ENCODE results near the gene RNF114.

Gene RNF114

DNA sequence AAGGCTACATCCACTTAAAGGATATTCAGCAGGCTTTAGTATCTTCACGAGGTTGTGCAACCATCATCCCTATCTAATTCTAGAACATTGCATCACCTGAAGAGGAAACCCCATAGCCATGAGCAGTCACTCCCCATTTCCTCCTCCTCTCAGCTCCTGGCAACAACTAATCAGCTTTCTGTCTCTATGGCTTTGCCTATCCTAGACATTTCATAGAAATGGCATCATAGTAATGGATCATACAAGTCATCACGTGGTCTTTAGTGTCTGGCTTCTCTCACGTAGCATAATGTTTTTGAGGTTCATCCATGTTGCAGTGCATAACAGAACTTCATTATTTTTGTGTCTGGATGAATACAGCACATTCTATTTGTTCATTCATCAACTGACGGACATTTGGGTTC lies 67.1 kb downstream of the RNF114 start:
- intact Hi-C loops (cut with micrococcal nuclease): no loop called here
- Mint-ChIP-seq H3K27me3 (no peaks in the 10 kb centered on the region), H3K36me3 (ENCODE audit: low read depth) (no peaks in the 10 kb centered on the region), H3K27ac (no peak overlapping the region), H3K4me1 (ENCODE audit: low read depth) (peaks cover 43% of the 10 kb centered on the region), H3K4me3 (no peak overlapping the region), H3K9me3 (no peaks in the 10 kb centered on the region)

Measured in dendritic cell treated with granulocyte-macrophage colony-stimulating factor and Interleukin-4, amounts not matched to agents 40 ng/mL and 50 ng/mL, for 4 days (primary cell).